HepG2 (cell line): ENCODE results near the gene OR2F2. TPM values are rescaled to one million over a fixed set of nuclear protein-coding genes. Genes with fewer than 3 reads are reported as not detected.

ENCODE experiments used
- ATAD3A ChIP-seq: sonication (generic); formaldehyde crosslinking; IDR thresholded peaks from 2 replicates; pipeline ENCODE4 v1.4.0; 2020; ENCODE audit warnings: missing genetic modification reagents
- CBX5 ChIP-seq: sonication (generic); formaldehyde crosslinking; IDR thresholded peaks from 2 replicates; pipeline ENCODE4 v1.4.0; 2020; ENCODE audit warnings: missing genetic modification reagents, borderline replicate concordance
- FOSL1 ChIP-seq: sonication (generic); formaldehyde crosslinking; IDR thresholded peaks from 2 replicates; pipeline ENCODE4 v1.9.0; 2021; ENCODE audit warnings: missing genetic modification reagents, borderline replicate concordance
- NR2C2 ChIP-seq: sonication (generic); formaldehyde crosslinking; IDR thresholded peaks from 2 replicates; pipeline ENCODE4 v1.4.0; 2020; ENCODE audit warnings: missing genetic modification reagents, mild to moderate bottlenecking, moderate library complexity, borderline replicate concordance
- RBAK ChIP-seq: sonication (generic); formaldehyde crosslinking; IDR thresholded peaks from 2 replicates; pipeline ENCODE4 v1.5.1; 2020; ENCODE audit warnings: mild to moderate bottlenecking, missing genetic modification reagents
- SMAD1 ChIP-seq: sonication (generic); formaldehyde crosslinking; IDR thresholded peaks from 2 replicates; pipeline ENCODE4 v1.4.0; 2020; ENCODE audit warnings: missing genetic modification reagents, low read depth, mild to moderate bottlenecking, borderline replicate concordance
- SRY ChIP-seq: sonication (generic); formaldehyde crosslinking; IDR thresholded peaks from 2 replicates; pipeline ENCODE4 v1.8.0; 2022; ENCODE audit warnings: mild to moderate bottlenecking, missing genetic modification reagents
- STAT6 ChIP-seq: sonication (generic); formaldehyde crosslinking; IDR thresholded peaks from 2 replicates; pipeline ENCODE4 v1.4.0; 2020; ENCODE audit warnings: missing genetic modification reagents, mild to moderate bottlenecking, borderline replicate concordance
- TBP ChIP-seq: sonication (generic); formaldehyde crosslinking; IDR thresholded peaks from 2 replicates; pipeline ENCODE4 v1.5.0; 2020; ENCODE audit warnings: missing genetic modification reagents
- TBX2 ChIP-seq: sonication (generic); formaldehyde crosslinking; IDR thresholded peaks from 2 replicates; pipeline ENCODE4 v1.5.0; 2020; ENCODE audit warnings: missing genetic modification reagents, mild to moderate bottlenecking, borderline replicate concordance
- TOE1 ChIP-seq: sonication (generic); formaldehyde crosslinking; IDR thresholded peaks from 2 replicates; pipeline ENCODE4 v1.4.0; 2020; ENCODE audit warnings: mild to moderate bottlenecking, missing genetic modification reagents
- WIZ ChIP-seq: sonication (generic); formaldehyde crosslinking; IDR thresholded peaks from 2 replicates; pipeline ENCODE4 v1.5.1; 2020; ENCODE audit warnings: mild to moderate bottlenecking, missing genetic modification reagents
- YY1 ChIP-seq: IDR thresholded peaks from 2 replicates; pipeline ENCODE4 v1.6.1; 2011; ENCODE audit warnings: low read length, low read depth, moderate library complexity, mild to moderate bottlenecking; ENCODE audit not compliant: insufficient read depth, insufficient replicate concordance
- ZBTB43 ChIP-seq: sonication (generic); formaldehyde crosslinking; conservative IDR thresholded peaks from 2 replicates; pipeline ENCODE4 v1.4.0; 2020; ENCODE audit warnings: missing genetic modification reagents
- ZFP82 ChIP-seq: sonication (generic); formaldehyde crosslinking; IDR thresholded peaks from 2 replicates; pipeline ENCODE4 v1.5.1; 2020; ENCODE audit warnings: mild to moderate bottlenecking, missing genetic modification reagents, borderline replicate concordance
- ZNF121 ChIP-seq: sonication (generic); formaldehyde crosslinking; IDR thresholded peaks from 2 replicates; pipeline ENCODE4 v1.5.0; 2020; ENCODE audit warnings: mild to moderate bottlenecking, missing genetic modification reagents
- ZNF280B ChIP-seq: sonication (generic); formaldehyde crosslinking; IDR thresholded peaks from 2 replicates; pipeline ENCODE4 v1.5.0; 2020; ENCODE audit warnings: missing genetic modification reagents, mild to moderate bottlenecking, borderline replicate concordance
- ZNF460 ChIP-seq: sonication (generic); formaldehyde crosslinking; IDR thresholded peaks from 2 replicates; pipeline ENCODE4 v1.5.1; 2020; ENCODE audit warnings: missing genetic modification reagents, mild to moderate bottlenecking, borderline replicate concordance
- ZNF737 ChIP-seq: sonication (generic); formaldehyde crosslinking; IDR thresholded peaks from 2 replicates; pipeline ENCODE4 v1.5.0; 2020; ENCODE audit warnings: missing genetic modification reagents, mild to moderate bottlenecking, borderline replicate concordance
- ZNF879 ChIP-seq: sonication (generic); formaldehyde crosslinking; IDR thresholded peaks from 2 replicates; pipeline ENCODE4 v1.8.1; 2023; ENCODE audit warnings: missing genetic modification reagents
- ZUFSP ChIP-seq: sonication (generic); formaldehyde crosslinking; IDR thresholded peaks from 2 replicates; pipeline ENCODE4 v1.9.0; 2021; ENCODE audit warnings: missing genetic modification reagents, mild to moderate bottlenecking, borderline replicate concordance
- polyA plus RNA-seq, 8 experiments: library from polyadenylated mRNA; depleted of rRNA in 3 of 8; stranded (reverse) in 7 of 8; unstranded in 1 of 8; fragments of >200 nt; fragmentation: Illumina TruSeq in 4 of 8; extraction: Trizol in 4 of 8; gene quantifications; 2 replicates each; pipeline versions ENCODE4 v1.2.1 to v1.2.3, GENCODE V29; 2011 to 2016; ENCODE audit warnings: low read depth in 4 of 8, missing spikeins in 1 of 8, mixed read lengths in 1 of 8; ENCODE audit not compliant: insufficient read depth in 1 of 8
- total RNA-seq, 5 experiments: library from RNA; depleted of rRNA; stranded (reverse); fragments of >200 nt; fragmentation: Illumina TruSeq; extraction: Trizol; gene quantifications; 2 replicates each; pipeline ENCODE4 v1.2.3, GENCODE V29; 2016; ENCODE audit warnings: low read depth in 1 of 5

Gene OR2F2
- total and polyA plus RNA-seq, 2 of the 13 experiments (the other 11 are each of a cell fraction or from before 2014, with no cell fraction given) = 0.13 TPM; not detected in 1

- TF ChIP-seq ZNF460 (CRISPR knock-in tag) (peak; percentile 44; the same call in 1 of the 2 replicates), RBAK (no peak), WIZ (CRISPR knock-in tag) (no peak), ZBTB43 (CRISPR knock-in tag) (peak; percentile 69; the same call in 1 of the 2 replicates), SMAD1 (CRISPR knock-in tag) (no peak), ZNF737 (CRISPR knock-in tag) (no peak), ZNF121 (CRISPR knock-in tag) (peak; percentile 51; the same call in 1 of the 2 replicates), ZUFSP (no peak), TOE1 (no peak), SRY (CRISPR knock-in tag) (no peak), YY1 (no peak), NR2C2 (peak; percentile 90), TBP (no peak), FOSL1 (no peak), ZNF879 (no peak), ATAD3A (CRISPR knock-in tag) (no peak), TBX2 (CRISPR knock-in tag) (peak; percentile 57; the same call in 1 of the 2 replicates), ZFP82 (CRISPR knock-in tag) (no peak), STAT6 (0 out of 2 replicates have a peak, but pooled peaks have one; percentile 34), CBX5 (CRISPR knock-in tag) (peak; percentile 96), ZNF280B (no peak)
These were observed 28.1 kb upstream of the OR2F2 start (continued) for GRCh38 chr7:143906895-143907294.
